Adrenal gland (tissue), 12 donors: ENCODE data around the gene ISOC1. TPM values are rescaled to one million over a fixed set of nuclear protein-coding genes. Genes with fewer than 3 reads are reported as not detected.

Source experiments
- DNase-seq, 7 donors: peaks; one replicate each; pipeline ENCODE4 v3.0.0-alpha.2; 2019 to 2020
- H3K27ac ChIP-seq, 5 donors: fragments of 200-600 bp; sonication (generic) in 4 of 5; 1 replicate in 3 of 5; 2 replicates in 2 of 5; pipeline versions ENCODE4 v1.5.1 to v1.8.0; 2016 to 2020; ENCODE audit warnings: mild to moderate bottlenecking in 1 of 5
- H3K27me3 ChIP-seq: fragments of 200-600 bp; 2 replicates; pipeline ENCODE4 v1.8.0; 2021
- H3K36me3 ChIP-seq, 2 donors: fragments of 200-600 bp; replicated peaks in 1 of 2; 1 replicate in 1 of 2; 2 replicates in 1 of 2; pipeline versions ENCODE4 v1.5.1 to v1.8.0; 2018 to 2022
- H3K4me1 ChIP-seq, 2 donors: fragments of 200-600 bp; replicated peaks in 1 of 2; 1 replicate in 1 of 2; 2 replicates in 1 of 2; pipeline versions ENCODE4 v1.5.1 to v1.8.0; 2018 to 2021
- H3K4me3 ChIP-seq, 4 donors: fragments of 200-600 bp; sonication (generic) in 3 of 4; one replicate each; pipeline ENCODE4 v1.5.1; 2016 to 2018
- H3K9me3 ChIP-seq, 3 donors: fragments of 200-600 bp; sonication (generic) in 1 of 3; replicated peaks in 1 of 3; 1 replicate in 2 of 3; 2 replicates in 1 of 3; pipeline versions ENCODE4 v1.5.1 to v1.8.0; 2016 to 2021
- POLR2A ChIP-seq, 2 donors: fragments of 450-650 bp; IDR thresholded peaks; one replicate each; pipeline ENCODE4 v1.6.1; 2017; ENCODE audit warnings: antibody characterized with exemption in 2 of 2, mild to moderate bottlenecking in 2 of 2, moderate library complexity in 1 of 2
- whole genome bisulfite sequencing, 4 donors: extraction: QIAGEN DNeasy Blood & Tissue Kit in 2 of 4; methylation state at CpG; one replicate each; pipeline versions ENCODE4 v1.1.5 to v1.1.7; 2013 to 2017; 5-methylcytosine and 5-hydroxymethylcytosine counted together
- intact Hi-C, 2 donors: fragments of 100-400 bp; cut with DNase I; formaldehyde crosslinking; loops; one replicate each; pipeline versions ENCODE4 v1.14.1 to v1.15.0; 2022 to 2023
- polyA plus RNA-seq, 3 donors: library from polyadenylated mRNA; stranded (reverse); fragments of 200-250 nt in 2 of 3; fragments of 350-450 nt in 1 of 3; fragmentation: Illumina TruSeq in 1 of 3; extraction: RNeasy Lipid Tissue Mini Kit (QIAGEN cat#74804) in 1 of 3; gene quantifications; one replicate each; pipeline ENCODE4 v1.2.3, GENCODE V29; 2013 to 2014
- total RNA-seq, 9 donors: library from RNA; depleted of rRNA in 4 of 9; stranded (reverse); fragments of >200 nt in 4 of 9; fragments of 120-200 nt in 1 of 9; fragmentation: NEBNext Ultra II Directional in 1 of 9; extraction: Animal tissue kit (Norgen Biotek cat#: 25700) in 1 of 9; gene quantifications; one replicate each; pipeline versions ENCODE4 v1.1.0 to v1.2.4, GENCODE V29; 2013 to 2023
- TF ChIP-seq, protein P1 (sequence below), 6 experiments: fragments of 450-650 bp in 4 of 6; fragments of 200-600 bp in 2 of 6; sonication (generic) in 1 of 6; IDR thresholded peaks; 1 replicate in 5 of 6; 2 replicates in 1 of 6; pipeline versions ENCODE4 v1.5.1 to v1.8.0; 2016 to 2021; ENCODE audit warnings: antibody characterized with exemption in 6 of 6, mild to moderate bottlenecking in 2 of 6, moderate library complexity in 1 of 6
- donor health status: healthy with polysubstance abuse.
- donor health status: Bipolar disorder and iron deficiency.
- donor health status: DM: yes; HTN: yes; CAD: no.
- donor health status: DM: no; HTN: no; CAD: no.
- donor health status: DM: no; HTN: no; CAD: no.
- donor health status: DM: yes; HTN: yes; CAD: no.

ISOC1 gene
- total and polyA plus RNA-seq, 12 donors: 7.6 to 56.6 (median 34.6) TPM

- WGBS, 4 donors: 69 to 84% (median 75%) methylated on average over 1 of the region's 1 CpG
- intact Hi-C loops: loop anchor here in 1 of 2 donors (10.0 kb wide), 1 partner anchor 229 kb away; no protein-coding TSS in a partner anchor
- no peaks in the 10 kb centered on the region for H3K27me3 ChIP-seq
- no peak overlapping the region for H3K4me3 ChIP-seq
- no peak for TF ChIP-seq POLR2A (IDR thresholded peaks at IDR 0.05)
- TF ChIP-seq, protein P1, sequence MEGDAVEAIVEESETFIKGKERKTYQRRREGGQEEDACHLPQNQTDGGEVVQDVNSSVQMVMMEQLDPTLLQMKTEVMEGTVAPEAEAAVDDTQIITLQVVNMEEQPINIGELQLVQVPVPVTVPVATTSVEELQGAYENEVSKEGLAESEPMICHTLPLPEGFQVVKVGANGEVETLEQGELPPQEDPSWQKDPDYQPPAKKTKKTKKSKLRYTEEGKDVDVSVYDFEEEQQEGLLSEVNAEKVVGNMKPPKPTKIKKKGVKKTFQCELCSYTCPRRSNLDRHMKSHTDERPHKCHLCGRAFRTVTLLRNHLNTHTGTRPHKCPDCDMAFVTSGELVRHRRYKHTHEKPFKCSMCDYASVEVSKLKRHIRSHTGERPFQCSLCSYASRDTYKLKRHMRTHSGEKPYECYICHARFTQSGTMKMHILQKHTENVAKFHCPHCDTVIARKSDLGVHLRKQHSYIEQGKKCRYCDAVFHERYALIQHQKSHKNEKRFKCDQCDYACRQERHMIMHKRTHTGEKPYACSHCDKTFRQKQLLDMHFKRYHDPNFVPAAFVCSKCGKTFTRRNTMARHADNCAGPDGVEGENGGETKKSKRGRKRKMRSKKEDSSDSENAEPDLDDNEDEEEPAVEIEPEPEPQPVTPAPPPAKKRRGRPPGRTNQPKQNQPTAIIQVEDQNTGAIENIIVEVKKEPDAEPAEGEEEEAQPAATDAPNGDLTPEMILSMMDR (IDR thresholded peaks at IDR 0.05): no peak
- no peaks in the 10 kb centered on the region for H3K9me3 ChIP-seq
- DNase-seq: no peak
- no peaks in the 10 kb centered on the region for H3K36me3 ChIP-seq
- no peaks in the 10 kb centered on the region for H3K4me1 ChIP-seq
- H3K27ac ChIP-seq: no peak overlapping the region
Measured at GRCh38 chr5:129133553-129133952, 39.0 kb downstream of the ISOC1 start.

- no peaks in the 10 kb centered on the region for H3K4me1 ChIP-seq
- intact Hi-C loops: loop anchor here in 1 of 2 donors (10.0 kb wide), 1 partner anchor 231 kb away; no protein-coding TSS in a partner anchor
- H3K4me3 ChIP-seq: no peak overlapping the region
- TF ChIP-seq, protein P1 (IDR thresholded peaks at IDR 0.05): no peak
- TF ChIP-seq POLR2A (IDR thresholded peaks at IDR 0.05): no peak
- no peaks in the 10 kb centered on the region for H3K36me3 ChIP-seq
- no peak for DNase-seq
- H3K9me3 ChIP-seq: no peaks in the 10 kb centered on the region
- H3K27me3 ChIP-seq: no peaks in the 10 kb centered on the region
- no peak overlapping the region for H3K27ac ChIP-seq
Measured at GRCh38 chr5:129135633-129136032, 41.1 kb downstream of the ISOC1 start.

DNA sequence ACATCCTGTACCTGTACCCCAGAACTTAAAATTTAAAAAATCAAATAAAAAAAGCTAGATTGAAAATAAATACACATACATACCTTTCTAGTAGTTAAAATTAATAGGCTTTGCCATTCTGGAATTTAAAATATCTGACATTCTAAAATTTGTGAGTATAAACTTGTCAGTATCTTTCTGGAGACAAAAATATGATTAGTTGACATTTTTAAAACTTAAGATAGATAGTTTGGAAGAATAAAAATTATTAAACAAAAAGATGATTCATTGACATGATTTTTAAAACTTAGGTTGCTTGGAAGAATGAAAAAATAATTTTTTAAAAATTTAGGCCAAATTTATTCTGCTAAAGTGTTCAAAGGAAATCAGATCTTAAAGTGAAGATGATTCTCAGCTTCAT is 43.1 kb downstream of the ISOC1 start:
- Histone ChIP-seq H3K36me3 (no peaks in the 10 kb centered on the region), H3K27ac (no peak overlapping the region), H3K4me3 (no peak overlapping the region), H3K9me3 (no peaks in the 10 kb centered on the region), H3K27me3 (no peaks in the 10 kb centered on the region), H3K4me1 (no peaks in the 10 kb centered on the region)
- intact Hi-C loops: loop anchor here in 1 of 2 donors (10.0 kb wide), 1 partner anchor 233 kb away; no protein-coding TSS in a partner anchor
- DNase-seq: no peak
- no peak for TF ChIP-seq POLR2A (IDR thresholded peaks at IDR 0.05)
- TF ChIP-seq, protein P1 (IDR thresholded peaks at IDR 0.05): no peak

DNA sequence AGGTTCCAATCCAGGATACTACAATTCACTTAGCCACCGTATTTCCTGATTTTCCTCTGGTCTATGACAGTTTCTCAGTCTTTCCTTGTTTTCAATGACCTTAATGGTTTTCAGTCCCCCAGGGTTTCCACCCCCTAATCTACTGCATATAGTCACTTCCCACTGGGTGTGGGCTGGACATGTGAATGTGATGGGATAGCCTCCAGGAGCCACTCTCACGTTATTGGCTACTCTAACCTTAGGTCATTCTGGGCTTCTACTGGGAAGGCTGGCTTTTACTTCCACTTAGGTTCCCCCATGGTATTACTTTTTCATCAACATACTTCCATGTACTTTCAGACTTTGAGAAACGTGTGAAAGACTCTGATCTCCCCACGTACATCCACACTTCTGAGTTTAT is 46.5 kb downstream of the ISOC1 start:
- no peak for DNase-seq
- intact Hi-C loops: no loop called here
- H3K9me3 ChIP-seq: no peaks in the 10 kb centered on the region
- H3K27me3 ChIP-seq: no peaks in the 10 kb centered on the region
- H3K27ac ChIP-seq: no peak overlapping the region
- H3K36me3 ChIP-seq: no peaks in the 10 kb centered on the region
- WGBS, 4 donors: 82 to 86% (median 84%) methylated on average over 4 of the region's 4 CpGs
- TF ChIP-seq, protein P1 (IDR thresholded peaks at IDR 0.05): no peak
- TF ChIP-seq POLR2A (IDR thresholded peaks at IDR 0.05): no peak
- H3K4me3 ChIP-seq: no peak overlapping the region
- no peaks in the 10 kb centered on the region for H3K4me1 ChIP-seq
